ACC112 (cell line): ENCODE measurements around the gene AFMID.
"Not testable (repeated sequence)": the region's sequence is repeated elsewhere in the genome, so short reads cannot be mapped to it uniquely, and the experiment has no call there.

Experiments
- H2AFZ ChIP-seq: fragments of 200-600 bp; sonication (generic); one replicate; pipeline ENCODE4 v1.6.0; 2017; ENCODE audit warnings: antibody characterized with exemption, low read length; ENCODE audit not compliant: unreplicated experiment
- H3K27ac ChIP-seq: fragments of 200-600 bp; sonication (generic); 2 replicates; pipeline ENCODE4 v1.5.1; 2014; ENCODE audit warnings: low read depth, mild to moderate bottlenecking, antibody characterized with exemption, low read length, moderate library complexity
- H3K27me3 ChIP-seq: fragments of 200-600 bp; sonication (generic); 2 replicates; pipeline ENCODE4 v1.6.1; 2014; ENCODE audit warnings: mild to moderate bottlenecking, antibody characterized with exemption, low read length, moderate library complexity, mixed read lengths; ENCODE audit not compliant: insufficient read depth
- H3K36me3 ChIP-seq: fragments of 200-600 bp; sonication (generic); 2 replicates; pipeline ENCODE4 v1.6.1; 2016; ENCODE audit warnings: mild to moderate bottlenecking, antibody characterized with exemption, low read length, moderate library complexity, mixed read lengths; ENCODE audit not compliant: insufficient read depth
- H3K4me1 ChIP-seq: fragments of 200-600 bp; sonication (generic); one replicate; pipeline ENCODE4 v1.6.1; 2016; ENCODE audit warnings: low read length, mixed read lengths; ENCODE audit not compliant: insufficient read depth, unreplicated experiment, control insufficient read depth
- H3K4me3 ChIP-seq: fragments of 200-600 bp; sonication (generic); 2 replicates; pipeline ENCODE4 v1.5.1; 2014; ENCODE audit warnings: mild to moderate bottlenecking, low read depth, low read length
- H3K79me2 ChIP-seq: fragments of 200-600 bp; sonication (generic); one replicate; pipeline ENCODE4 v1.6.0; 2016; ENCODE audit warnings: low read length; ENCODE audit not compliant: control insufficient read depth, unreplicated experiment, insufficient read depth

The AFMID gene

DNA sequence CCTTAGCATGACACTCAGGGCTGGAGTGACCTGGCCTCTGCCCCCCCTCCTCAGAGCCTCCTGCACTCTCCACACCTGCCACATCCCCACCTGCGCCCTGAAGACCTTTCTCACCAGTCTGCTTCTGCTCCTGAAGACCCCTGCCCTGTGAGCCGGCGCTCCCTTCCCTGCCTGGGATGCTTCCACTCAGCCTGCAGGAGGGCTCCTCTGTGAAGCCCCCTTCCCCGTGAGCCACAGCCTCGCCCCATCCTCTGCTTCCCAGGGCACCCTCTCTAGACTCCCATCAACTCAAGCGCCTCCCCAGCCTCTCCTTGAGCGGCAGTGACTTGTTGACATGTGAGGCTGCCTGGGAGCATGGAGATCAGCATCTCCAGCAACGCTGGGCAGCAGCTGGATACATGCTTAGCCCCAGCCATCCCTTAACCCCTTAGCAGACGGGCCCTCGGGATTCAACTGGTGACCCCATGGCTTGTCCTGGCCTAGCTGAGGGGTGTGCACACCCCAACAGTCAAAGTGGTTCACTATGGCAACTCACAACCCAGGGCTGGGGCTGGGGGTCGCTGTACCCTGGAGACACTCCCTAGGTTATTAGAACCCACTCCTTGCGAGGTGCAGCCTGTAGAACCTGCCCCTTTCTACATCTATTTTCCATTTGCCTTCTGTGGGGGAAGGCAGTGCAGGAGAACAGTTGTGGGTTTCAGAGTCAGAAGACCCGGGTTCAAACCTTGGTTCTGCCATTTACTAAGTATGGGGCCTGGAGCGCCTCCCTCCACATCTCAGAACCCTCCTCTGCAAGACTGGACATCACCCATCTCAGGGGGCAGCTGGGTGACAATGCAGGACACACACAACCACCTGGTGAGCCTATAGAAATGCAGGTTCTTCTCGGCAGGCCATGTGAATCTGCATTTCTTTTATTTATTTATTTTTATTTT lies 65.8 kb downstream of the AFMID start:
- H3K4me1 ChIP-seq, result peaks cover 2% of the 10 kb centered on the region
- H3K4me3 ChIP-seq, result no peak overlapping the region
- H3K27me3 ChIP-seq, result no peaks in the 10 kb centered on the region
- no peaks in the 10 kb centered on the region for H3K36me3 ChIP-seq
- H2AFZ ChIP-seq, result no peak overlapping the region
- no peak overlapping the region for H3K27ac ChIP-seq
- H3K79me2 ChIP-seq, result no peaks in the 10 kb centered on the region

DNA sequence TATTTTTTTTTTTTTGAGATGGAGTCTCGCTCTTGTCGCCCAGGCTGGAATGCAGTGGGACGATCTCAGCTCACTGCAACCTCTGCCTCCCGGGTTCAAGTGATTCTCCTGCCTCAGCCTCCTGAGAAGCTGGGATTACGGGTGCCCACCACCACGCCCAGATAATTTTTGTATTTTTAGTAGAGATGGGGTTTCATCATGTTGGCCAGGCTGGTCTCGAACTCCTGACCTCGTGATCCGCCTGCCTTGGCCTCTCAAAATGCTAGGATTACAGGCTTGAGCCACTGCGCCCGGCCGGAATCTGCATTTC lies 66.4 kb downstream of the AFMID start:
- not testable (repeated sequence) for H3K27me3 ChIP-seq, H3K79me2 ChIP-seq, H3K36me3 ChIP-seq, H3K27ac ChIP-seq, H3K4me1 ChIP-seq
- H2AFZ ChIP-seq, result peak overlapping the region; percentile 89
- peak overlapping the region; percentile 91 for H3K4me3 ChIP-seq

DNA sequence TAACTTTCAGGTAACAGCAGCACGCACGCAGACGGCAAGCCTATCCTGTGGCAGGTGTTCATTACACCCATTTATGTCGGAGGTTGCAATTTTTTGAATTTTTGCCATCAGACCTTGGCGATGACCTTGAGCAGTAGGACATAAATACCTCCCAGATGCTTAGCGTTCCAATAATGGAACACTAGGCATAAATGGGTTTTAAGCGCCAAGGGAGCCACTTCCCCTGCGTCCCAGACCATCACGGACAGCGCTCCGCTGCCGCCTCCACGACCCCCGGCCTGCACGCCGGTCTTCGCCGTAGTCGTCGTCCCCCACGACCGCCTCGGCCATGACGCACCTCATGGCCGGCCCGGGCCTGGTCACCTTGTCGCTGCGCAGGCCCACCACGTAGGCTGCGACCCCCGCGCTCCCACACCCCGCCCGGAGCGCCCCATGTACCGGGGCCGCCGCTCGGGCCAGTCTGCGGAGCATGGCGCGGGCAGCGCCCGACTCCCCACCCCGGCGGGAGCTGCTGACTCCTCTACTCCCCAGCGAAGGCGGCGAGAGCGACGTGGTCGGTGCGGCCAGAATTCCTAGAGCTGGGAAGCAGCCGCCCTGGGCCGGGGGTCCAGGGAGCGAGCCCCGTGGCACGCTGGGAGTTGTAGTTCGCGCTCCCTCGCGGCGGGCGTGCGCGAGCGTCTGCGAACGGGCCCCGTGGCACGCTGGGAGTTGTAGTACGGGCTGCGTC lies 66.9 kb downstream of the AFMID start:
- peak overlapping the region; percentile 91 for H3K4me3 ChIP-seq
- H3K79me2 ChIP-seq, result no peaks in the 10 kb centered on the region
- peak overlapping the region; percentile 89 for H2AFZ ChIP-seq
- H3K36me3 ChIP-seq, result no peaks in the 10 kb centered on the region
- no peaks in the 10 kb centered on the region for H3K27me3 ChIP-seq
- H3K27ac ChIP-seq, result no peak overlapping the region
- peaks cover 2% of the 10 kb centered on the region for H3K4me1 ChIP-seq

DNA sequence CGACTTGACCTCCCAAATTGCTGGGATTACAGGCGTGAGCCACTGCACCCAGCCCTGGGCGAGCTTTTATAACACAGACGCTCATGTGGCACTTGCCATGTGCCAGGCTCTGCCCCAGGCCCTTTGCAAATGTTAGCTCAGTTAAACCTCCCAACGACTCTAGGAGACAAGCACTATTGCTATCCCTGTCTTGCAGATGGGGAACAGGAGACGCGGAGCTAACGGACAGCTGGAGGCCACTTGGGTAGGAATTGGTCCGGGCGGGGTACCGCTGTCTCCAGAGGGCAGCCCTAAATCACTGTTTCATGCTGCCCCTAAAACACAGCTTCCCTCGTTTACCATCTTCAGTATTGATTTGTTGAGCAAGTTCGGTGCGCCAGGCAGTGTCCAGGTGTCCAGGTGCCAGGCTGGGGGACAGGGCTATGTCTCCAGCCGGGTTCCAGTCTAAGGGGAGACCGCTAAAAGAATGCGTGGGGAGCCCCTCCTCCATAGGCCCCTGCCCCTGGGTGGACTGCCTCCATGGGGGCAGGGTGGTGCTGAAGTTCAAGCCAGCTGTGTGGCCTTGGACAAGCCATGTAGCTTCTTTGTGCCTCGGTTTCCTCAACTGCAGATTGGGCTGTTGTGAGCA lies 68.0 kb downstream of the AFMID start:
- Histone ChIP-seq H3K27me3 (no peaks in the 10 kb centered on the region), H3K4me1 (peaks cover 2% of the 10 kb centered on the region), H3K27ac (no peak overlapping the region), H3K4me3 (no peak overlapping the region), H3K79me2 (no peaks in the 10 kb centered on the region), H3K36me3 (no peaks in the 10 kb centered on the region), H2AFZ (no peak overlapping the region)

DNA sequence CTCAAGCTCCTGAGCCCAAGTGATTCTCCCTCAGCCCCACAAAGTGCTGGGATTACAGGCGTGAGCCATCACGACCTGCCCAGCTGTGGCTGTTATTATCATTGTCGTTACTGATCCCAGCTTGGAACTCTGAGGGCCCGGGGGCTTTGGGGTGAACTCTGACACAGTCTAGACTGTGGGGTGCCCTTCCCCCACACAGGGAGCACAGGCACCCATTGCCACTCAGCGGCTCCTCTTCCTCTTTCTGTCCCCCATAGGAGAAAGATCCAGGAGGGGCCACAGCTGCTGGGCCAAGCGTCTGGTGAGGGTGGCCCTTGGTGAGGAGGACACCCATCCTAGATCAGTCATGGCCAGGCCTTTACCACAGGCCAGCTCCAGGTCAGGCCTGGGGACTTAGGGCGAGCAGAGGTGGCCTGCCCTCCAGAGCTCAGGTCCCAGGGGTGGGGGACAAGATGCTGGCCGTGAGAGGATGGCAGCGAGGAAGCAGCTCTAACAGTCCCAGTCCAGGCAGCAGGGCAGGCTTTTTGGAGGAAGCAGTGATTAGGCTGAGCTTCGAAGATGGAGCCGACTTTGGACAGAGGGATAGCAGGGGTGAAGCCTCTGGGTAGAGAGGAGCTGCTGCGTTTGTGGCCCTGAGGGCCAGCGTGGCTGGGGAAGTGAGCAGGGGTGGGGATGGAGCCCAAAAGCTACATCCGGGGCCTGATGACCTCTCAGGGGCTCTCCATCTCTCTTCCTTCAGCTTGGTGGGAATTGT lies 69.0 kb downstream of the AFMID start:
- no peaks in the 10 kb centered on the region for H3K79me2 ChIP-seq
- H2AFZ ChIP-seq, result no peak overlapping the region
- H3K4me1 ChIP-seq, result peaks cover under 1% of the 10 kb centered on the region
- H3K36me3 ChIP-seq, result no peaks in the 10 kb centered on the region
- no peak overlapping the region for H3K4me3 ChIP-seq
- no peaks in the 10 kb centered on the region for H3K27me3 ChIP-seq
- no peak overlapping the region for H3K27ac ChIP-seq

DNA sequence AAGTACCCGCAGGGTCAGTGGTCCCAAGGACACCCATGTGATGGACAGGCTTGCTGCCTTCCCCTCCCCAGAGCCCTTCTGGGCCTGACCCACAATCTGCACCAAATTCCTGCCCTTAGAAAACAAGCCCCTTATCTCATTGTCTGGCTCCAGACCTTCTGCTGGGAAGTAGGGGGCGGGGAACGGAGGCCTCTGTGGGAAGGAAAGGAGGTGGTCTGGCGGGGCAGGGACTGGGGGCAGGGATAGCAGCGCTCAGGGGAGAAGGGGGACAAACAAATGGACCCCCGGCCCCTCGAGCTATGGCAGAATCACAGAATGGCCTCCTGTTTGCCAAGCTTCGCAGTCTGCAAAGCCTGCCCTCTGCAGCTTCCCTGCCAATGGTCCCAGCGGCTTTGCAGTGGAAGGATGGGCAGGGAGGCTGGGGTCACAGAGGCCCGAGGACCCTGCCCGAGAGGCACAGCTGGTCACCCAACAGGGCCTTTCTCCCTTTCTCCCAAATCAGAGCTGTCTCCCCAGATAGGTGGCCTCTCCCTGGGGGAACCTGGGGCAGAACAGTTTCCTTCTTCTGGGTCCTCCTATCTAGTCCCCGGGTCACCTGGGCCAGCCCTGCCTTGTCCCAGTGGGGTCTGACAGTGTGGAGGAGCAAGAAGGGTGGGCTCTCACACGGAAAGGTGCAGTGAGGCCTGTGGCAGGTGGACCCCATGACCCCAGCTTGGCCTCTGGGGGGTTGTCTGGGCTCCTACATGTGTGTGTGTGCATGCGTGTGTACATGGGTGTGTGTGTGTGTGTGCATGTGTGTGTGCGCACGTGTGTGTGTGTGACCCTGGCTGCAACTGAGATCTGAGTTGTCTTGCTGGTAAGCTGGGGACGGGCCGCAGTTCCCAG lies 69.8 kb downstream of the AFMID start:
- Histone ChIP-seq H2AFZ (no peak overlapping the region), H3K27me3 (no peaks in the 10 kb centered on the region), H3K36me3 (no peaks in the 10 kb centered on the region), H3K79me2 (no peaks in the 10 kb centered on the region), H3K4me1 (no peaks in the 10 kb centered on the region), H3K27ac (no peak overlapping the region), H3K4me3 (no peak overlapping the region)
